Glutamatergic neuron (in vitro differentiated cells): ENCODE results near the gene STARD4. TPM values are rescaled to one million over a fixed set of nuclear protein-coding genes. Genes with fewer than 3 reads are reported as not detected.

Experiments used
- DNase-seq: peaks from one replicate; pipeline ENCODE4 v3.0.0; 2022
- H3K27ac Mint-ChIP-seq: one replicate; pipeline ENCODE4 v1.8.0; 2020; ENCODE audit warnings: mild to moderate bottlenecking, mixed read lengths, inconsistent platforms; ENCODE audit not compliant: unreplicated experiment
- H3K27me3 Mint-ChIP-seq: one replicate; pipeline ENCODE4 v1.8.0; 2020; ENCODE audit warnings: mild to moderate bottlenecking, moderate library complexity, mixed read lengths, inconsistent platforms; ENCODE audit not compliant: unreplicated experiment
- H3K36me3 Mint-ChIP-seq: one replicate; pipeline ENCODE4 v1.8.0; 2020; ENCODE audit warnings: mild to moderate bottlenecking, mixed read lengths, inconsistent platforms; ENCODE audit not compliant: unreplicated experiment
- H3K4me1 Mint-ChIP-seq: one replicate; pipeline ENCODE4 v1.8.0; 2020; ENCODE audit warnings: mild to moderate bottlenecking, low read depth, mixed read lengths, inconsistent platforms; ENCODE audit not compliant: unreplicated experiment
- H3K4me3 Mint-ChIP-seq: one replicate; pipeline ENCODE4 v1.8.0; 2020; ENCODE audit warnings: mild to moderate bottlenecking, mixed read lengths, inconsistent platforms; ENCODE audit not compliant: unreplicated experiment
- H3K9me3 Mint-ChIP-seq: one replicate; pipeline ENCODE4 v1.8.0; 2020; ENCODE audit warnings: mild to moderate bottlenecking, moderate library complexity, mixed read lengths, inconsistent platforms; ENCODE audit not compliant: unreplicated experiment
- total RNA-seq: library from RNA; stranded (reverse); fragmentation: NEBNext Ultra II Directional; extraction: Animal tissue kit (Norgen Biotek cat#: 25700); gene quantifications from one replicate; pipeline ENCODE4 v1.2.1, GENCODE V29; 2021; ENCODE audit not compliant: unreplicated experiment
- TF ChIP-seq, protein P1 (sequence below): fragments of 200-600 bp; sonication (generic); IDR thresholded peaks from one replicate; pipeline ENCODE4 v1.5.0; 2021; ENCODE audit not compliant: partially characterized antibody, unreplicated experiment

Gene STARD4
- total RNA-seq, 1 donor from 2014 or later, result 71.2 TPM

DNA sequence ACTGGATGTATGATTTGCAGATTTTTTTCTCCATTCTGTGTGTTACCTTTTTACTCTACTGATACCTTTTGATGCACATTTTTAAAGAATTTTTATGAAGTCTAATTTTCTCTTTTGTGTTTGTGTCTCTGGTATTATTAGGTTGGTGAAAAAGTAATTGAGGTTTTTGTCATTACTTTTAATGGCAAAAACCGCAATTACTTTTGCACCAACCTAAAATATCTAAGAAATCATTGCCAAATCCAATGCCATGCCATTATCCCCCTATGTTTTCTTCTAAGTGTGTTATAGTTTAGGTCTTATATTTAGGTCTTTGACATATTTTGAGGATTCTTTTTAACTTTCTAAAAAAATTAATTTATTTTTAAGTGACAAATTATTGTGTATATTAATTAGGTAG lies 43.4 kb upstream of the STARD4 start:
- no peak overlapping the region for H3K4me3 Mint-ChIP-seq
- H3K4me1 Mint-ChIP-seq, result peaks cover 11% of the 10 kb centered on the region
- H3K9me3 Mint-ChIP-seq, result peaks cover 2% of the 10 kb centered on the region
- peaks cover 11% of the 10 kb centered on the region for H3K36me3 Mint-ChIP-seq
- TF ChIP-seq, protein P1, sequence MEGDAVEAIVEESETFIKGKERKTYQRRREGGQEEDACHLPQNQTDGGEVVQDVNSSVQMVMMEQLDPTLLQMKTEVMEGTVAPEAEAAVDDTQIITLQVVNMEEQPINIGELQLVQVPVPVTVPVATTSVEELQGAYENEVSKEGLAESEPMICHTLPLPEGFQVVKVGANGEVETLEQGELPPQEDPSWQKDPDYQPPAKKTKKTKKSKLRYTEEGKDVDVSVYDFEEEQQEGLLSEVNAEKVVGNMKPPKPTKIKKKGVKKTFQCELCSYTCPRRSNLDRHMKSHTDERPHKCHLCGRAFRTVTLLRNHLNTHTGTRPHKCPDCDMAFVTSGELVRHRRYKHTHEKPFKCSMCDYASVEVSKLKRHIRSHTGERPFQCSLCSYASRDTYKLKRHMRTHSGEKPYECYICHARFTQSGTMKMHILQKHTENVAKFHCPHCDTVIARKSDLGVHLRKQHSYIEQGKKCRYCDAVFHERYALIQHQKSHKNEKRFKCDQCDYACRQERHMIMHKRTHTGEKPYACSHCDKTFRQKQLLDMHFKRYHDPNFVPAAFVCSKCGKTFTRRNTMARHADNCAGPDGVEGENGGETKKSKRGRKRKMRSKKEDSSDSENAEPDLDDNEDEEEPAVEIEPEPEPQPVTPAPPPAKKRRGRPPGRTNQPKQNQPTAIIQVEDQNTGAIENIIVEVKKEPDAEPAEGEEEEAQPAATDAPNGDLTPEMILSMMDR, result no peak
- no peak overlapping the region for H3K27ac Mint-ChIP-seq
- H3K27me3 Mint-ChIP-seq, result no peaks in the 10 kb centered on the region
- DNase-seq, result no peak

DNA sequence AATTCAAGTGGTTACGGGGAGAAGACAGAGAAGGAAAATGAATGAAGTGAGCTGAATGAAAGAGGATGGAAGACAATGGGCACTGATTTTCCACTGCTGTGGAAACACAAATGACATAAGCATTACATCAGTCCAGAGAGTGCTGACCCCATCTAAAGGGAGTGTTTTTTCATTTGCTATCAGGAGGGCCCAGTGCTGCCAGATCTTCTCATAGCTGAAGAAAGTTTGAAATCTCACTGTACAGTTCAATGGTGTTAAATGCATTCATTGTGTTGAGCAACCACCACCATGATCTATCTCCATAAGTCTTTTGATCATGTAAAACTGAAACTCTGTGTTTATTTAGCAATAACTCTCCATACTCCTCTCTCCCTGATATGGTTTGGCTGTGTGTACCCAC lies 41.5 kb upstream of the STARD4 start:
- no peaks in the 10 kb centered on the region for H3K9me3 Mint-ChIP-seq
- H3K36me3 Mint-ChIP-seq, result no peaks in the 10 kb centered on the region
- peaks cover 13% of the 10 kb centered on the region for H3K4me1 Mint-ChIP-seq
- no peaks in the 10 kb centered on the region for H3K27me3 Mint-ChIP-seq
- TF ChIP-seq, protein P1, result no peak
- no peak overlapping the region for H3K27ac Mint-ChIP-seq
- no peak for DNase-seq
- H3K4me3 Mint-ChIP-seq, result no peak overlapping the region

DNA sequence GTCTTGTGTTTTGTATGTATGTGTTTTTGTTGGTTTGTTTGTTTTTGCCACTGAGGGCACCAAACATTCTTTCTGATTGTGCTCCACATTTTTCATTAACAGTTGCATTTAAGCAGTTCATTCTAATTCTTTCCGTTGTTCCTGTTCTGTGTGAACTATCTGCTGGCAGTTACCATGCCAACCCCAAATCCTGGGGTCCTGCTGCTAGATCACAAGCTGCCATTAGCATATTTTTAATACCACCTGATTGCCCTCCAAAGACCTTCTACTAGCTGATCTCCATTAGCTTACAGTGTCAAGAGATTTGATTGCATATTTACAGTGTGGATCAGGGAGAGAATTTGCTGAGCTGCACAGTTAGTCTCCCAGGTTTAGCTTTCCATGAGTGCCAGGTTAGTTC lies 40.6 kb upstream of the STARD4 start:
- Mint-ChIP-seq H3K4me1 (peaks cover 13% of the 10 kb centered on the region), H3K27me3 (peaks cover 2% of the 10 kb centered on the region), H3K27ac (no peak overlapping the region), H3K4me3 (no peak overlapping the region), H3K9me3 (no peaks in the 10 kb centered on the region), H3K36me3 (no peaks in the 10 kb centered on the region)
- DNase-seq, result no peak
- TF ChIP-seq, protein P1, result no peak

DNA sequence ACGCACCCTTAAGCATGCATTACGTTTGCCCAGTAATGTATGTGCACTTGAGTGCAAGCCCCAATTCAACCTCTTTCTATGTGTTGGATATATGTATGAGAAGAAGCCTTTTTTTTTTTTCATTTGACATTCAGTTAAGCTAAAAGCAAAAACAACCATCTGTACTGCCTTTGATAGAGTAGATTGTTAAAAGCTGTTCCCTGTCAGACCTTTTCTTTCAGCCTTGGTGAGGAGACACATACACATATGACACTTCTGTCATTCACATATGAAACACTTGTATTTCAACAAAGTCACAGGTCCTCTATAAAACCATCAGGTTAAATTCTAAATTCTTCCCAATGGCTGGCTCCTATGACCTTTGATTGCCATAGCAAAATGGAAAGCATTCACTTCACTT lies 40.2 kb upstream of the STARD4 start:
- TF ChIP-seq, protein P1, result no peak
- Mint-ChIP-seq H3K27ac (no peak overlapping the region), H3K4me3 (no peak overlapping the region), H3K36me3 (no peaks in the 10 kb centered on the region), H3K27me3 (peaks cover 2% of the 10 kb centered on the region), H3K4me1 (peaks cover 13% of the 10 kb centered on the region), H3K9me3 (no peaks in the 10 kb centered on the region)
- DNase-seq, result no peak

DNA sequence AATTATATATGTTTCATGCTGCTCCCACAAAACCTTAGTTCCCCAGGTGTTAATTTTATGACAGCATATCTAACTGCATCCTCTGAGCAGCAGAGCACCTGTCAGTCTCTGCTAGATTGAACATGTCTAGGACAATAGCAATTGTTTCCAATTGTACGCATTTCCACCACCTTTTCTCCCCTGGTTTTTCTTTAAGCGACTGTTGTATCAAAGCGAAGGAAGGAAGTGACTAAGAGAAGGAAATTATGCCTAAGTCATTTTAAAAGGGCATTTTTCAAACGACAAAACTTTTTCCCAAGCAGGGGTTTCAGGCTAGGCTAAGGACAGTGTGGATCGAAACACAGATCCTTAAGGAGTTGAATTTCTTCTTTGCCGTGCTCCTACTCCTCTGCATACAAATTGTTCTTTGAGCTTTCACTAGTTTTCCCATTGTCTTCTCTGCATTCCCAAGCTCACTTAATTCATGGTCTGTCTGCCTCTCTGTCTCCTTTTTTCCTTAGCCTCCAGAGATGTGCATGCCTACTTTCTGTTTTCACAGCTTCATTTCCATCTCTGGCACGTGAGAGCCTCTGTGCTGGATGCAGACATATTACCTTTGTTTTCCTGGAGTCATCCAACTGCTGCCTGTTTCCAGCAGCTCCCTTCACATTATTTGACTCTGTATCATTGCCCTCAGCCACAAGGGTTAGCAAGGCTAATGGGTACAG lies 39.4 kb upstream of the STARD4 start:
- Mint-ChIP-seq H3K4me1 (peaks cover 13% of the 10 kb centered on the region), H3K27me3 (peaks cover 2% of the 10 kb centered on the region), H3K36me3 (no peaks in the 10 kb centered on the region), H3K27ac (no peak overlapping the region), H3K4me3 (no peak overlapping the region), H3K9me3 (no peaks in the 10 kb centered on the region)
- TF ChIP-seq, protein P1, result no peak
- DNase-seq, result no peak
